Cardiac fibroblast (primary cell): ENCODE results near the gene ULK4.

Source experiments
- DNase-seq, 2 donors: peaks; one replicate each; pipeline versions ENCODE4 v3.0.0 to v3.0.0-alpha.2; 2010; ENCODE audit warnings: low read depth in 2 of 2
- H3K4me3 ChIP-seq, 2 donors: replicated peaks in 1 of 2; 1 replicate in 1 of 2; 2 replicates in 1 of 2; pipeline ENCODE4 v1.5.1; 2011; ENCODE audit warnings: low read depth in 2 of 2, low read length in 2 of 2, mild to moderate bottlenecking in 2 of 2, moderate library complexity in 1 of 2
- TF ChIP-seq, protein P1 (sequence below): IDR thresholded peaks from one replicate; pipeline ENCODE4 v1.5.1; 2011; ENCODE audit warnings: low read depth, mild to moderate bottlenecking, low read length, inconsistent platforms

Gene ULK4

DNA sequence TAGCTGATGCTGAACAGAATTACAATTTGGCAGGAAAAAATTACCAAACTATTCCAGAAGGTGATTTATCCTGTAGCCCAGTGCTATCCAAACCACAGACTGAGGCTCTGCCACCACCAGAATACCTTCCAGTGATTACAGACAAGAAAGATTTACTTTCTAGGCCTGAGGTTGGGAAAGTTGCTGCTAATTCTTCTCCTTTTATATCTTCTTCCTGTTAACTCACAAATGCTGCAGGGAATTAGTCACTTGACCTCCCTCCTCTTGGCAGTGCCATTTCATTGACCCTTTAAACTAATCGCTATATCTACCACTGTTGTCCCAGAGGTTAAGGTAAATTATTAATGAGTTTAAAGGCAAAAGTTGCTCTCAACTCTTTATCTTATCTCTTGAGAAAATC lies 644.2 kb downstream of the ULK4 start:
- DNase-seq: peak; percentile 37 to 43

DNA sequence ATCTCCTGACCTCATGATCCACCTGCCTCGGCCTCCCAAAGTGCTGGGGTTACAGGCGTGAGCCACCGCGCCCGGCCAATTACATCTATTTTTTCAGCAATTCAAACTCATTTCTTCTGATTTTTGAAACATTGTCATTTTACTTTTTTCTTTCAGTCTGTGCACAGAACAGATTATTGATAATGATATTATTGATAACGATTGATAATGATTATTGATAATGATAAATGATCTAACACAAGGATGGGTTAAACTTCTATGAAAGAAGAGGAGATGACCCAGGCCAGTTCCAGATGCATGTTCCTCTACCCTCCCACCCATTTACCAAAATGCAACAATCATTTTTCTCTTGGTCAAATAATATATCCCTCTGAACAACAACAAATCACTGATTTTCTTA lies 644.6 kb downstream of the ULK4 start:
- DNase-seq: no peak
- TF ChIP-seq, protein P1, sequence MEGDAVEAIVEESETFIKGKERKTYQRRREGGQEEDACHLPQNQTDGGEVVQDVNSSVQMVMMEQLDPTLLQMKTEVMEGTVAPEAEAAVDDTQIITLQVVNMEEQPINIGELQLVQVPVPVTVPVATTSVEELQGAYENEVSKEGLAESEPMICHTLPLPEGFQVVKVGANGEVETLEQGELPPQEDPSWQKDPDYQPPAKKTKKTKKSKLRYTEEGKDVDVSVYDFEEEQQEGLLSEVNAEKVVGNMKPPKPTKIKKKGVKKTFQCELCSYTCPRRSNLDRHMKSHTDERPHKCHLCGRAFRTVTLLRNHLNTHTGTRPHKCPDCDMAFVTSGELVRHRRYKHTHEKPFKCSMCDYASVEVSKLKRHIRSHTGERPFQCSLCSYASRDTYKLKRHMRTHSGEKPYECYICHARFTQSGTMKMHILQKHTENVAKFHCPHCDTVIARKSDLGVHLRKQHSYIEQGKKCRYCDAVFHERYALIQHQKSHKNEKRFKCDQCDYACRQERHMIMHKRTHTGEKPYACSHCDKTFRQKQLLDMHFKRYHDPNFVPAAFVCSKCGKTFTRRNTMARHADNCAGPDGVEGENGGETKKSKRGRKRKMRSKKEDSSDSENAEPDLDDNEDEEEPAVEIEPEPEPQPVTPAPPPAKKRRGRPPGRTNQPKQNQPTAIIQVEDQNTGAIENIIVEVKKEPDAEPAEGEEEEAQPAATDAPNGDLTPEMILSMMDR: no peak
- H3K4me3 ChIP-seq: no peak overlapping the region

More for the DNA sequence above, 644.2 kb downstream of the ULK4 start:
- TF ChIP-seq, protein P1: no peak
- no peak overlapping the region for H3K4me3 ChIP-seq

DNA sequence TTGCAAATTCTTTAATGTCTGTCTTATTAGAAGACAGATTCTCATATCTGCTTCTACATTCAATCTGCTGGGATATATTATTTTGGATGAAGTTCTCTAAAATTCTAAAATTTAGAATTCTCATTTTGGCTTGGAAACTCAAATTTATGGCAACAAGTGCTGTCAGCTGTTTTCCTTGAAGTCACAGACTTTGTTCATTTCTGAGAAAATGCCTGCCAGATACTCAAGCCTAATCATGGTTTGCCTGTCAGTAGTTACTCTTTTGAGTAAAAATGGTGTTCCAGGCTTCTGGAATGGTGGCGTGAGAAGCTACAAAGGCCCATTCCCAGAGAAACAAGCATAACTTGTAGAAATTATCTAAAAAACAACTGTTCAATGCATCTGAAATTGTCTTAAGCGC lies 646.8 kb downstream of the ULK4 start:
- TF ChIP-seq, protein P1: no peak
- H3K4me3 ChIP-seq: no peak overlapping the region

DNA sequence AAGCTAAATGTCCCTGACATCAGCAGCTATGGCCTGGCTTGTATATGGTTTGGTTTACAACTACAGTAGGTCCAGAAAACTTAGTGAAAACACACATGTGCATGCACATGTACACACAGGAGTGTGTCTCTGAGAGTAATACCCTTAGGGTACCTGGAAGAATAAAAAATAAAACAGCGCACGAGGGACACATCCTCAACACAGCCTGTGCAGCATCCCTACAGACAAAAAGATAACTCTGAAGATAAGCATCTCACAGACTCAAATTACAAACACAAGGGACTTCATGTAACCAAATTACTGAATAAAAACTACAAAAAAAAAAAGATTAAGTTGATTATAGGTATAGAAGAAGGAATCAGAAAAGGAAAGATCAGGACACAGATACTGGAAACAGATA lies 653.8 kb downstream of the ULK4 start:
- no peak overlapping the region for H3K4me3 ChIP-seq
- TF ChIP-seq, protein P1: no peak
- DNase-seq: no peak

More for the DNA sequence above, 646.8 kb downstream of the ULK4 start:
- DNase-seq: no peak

DNA sequence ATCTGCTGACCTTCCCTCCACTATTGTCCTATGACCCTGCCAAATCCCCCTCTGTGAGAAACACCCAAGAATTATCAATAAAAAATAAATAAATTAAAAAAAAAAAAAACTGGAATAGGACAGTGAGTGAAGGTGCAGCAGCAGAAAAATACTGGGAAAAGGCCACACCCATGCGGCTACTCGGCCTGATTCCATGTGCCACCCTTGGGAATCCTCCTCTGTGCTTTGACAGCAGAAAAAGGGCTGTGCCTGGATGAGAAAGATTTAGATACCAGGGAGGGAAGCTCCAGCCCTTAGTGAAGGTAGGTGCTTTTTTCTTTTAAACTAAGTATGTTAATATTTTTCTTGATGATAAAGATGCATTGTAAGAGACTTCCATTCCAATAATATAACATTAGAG lies 654.8 kb downstream of the ULK4 start:
- TF ChIP-seq, protein P1: no peak
- no peak overlapping the region for H3K4me3 ChIP-seq
- DNase-seq: no peak

DNA sequence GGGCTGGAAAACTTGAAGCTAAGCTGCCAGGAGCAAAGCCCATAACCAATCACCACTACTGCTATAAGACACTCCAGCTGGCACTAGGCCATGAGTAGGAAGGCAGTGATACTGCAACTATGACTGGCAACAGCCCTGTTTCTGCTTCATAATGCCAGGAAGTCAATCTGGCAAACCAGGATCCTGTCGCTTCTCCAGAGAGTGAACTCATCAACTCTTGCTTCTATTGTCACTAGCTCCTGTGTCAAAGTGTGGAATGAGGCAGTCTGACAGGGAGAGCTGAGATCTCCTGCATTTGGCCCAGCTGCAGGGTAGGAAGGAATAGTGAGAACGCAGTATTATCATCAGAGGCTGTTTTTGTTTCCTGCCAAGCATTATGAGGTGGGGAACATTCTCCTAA lies 657.3 kb downstream of the ULK4 start:
- TF ChIP-seq, protein P1: no peak
- peak; percentile 44 to 66 for DNase-seq
- H3K4me3 ChIP-seq: no peak overlapping the region

DNA sequence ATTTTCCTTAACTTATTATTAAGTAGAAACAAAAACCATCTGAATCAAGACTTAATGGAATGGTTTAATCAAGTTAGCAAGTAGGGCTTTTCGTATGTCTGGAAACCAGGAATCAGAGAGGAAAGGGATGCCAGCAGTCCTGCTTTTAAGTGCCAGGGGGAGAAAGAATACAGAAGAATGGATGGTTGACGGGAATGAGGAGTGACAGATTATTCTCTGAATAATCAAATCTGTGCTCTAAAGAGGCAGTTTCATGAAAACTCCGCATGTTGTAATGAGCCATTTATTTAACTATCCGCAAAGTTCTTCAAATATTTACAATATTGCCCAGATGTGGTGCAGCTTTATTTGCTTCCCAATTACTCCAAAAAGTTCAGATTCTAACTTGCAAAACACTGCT lies 659.6 kb downstream of the ULK4 start:
- H3K4me3 ChIP-seq: no peak overlapping the region
- TF ChIP-seq, protein P1: no peak
- DNase-seq: no peak
